Mammary epithelial cell (primary cell): Measurements from ENCODE around the gene KRTAP4-9.
"Not testable (repeated sequence)": the region's sequence is repeated elsewhere in the genome, so short reads cannot be mapped to it uniquely, and the experiment has no call there.

Source experiments
- EZH2 ChIP-seq: IDR thresholded peaks from 2 replicates; pipeline ENCODE4 v1.6.1; 2012; ENCODE audit warnings: low read length, inconsistent platforms, borderline replicate concordance
- TF ChIP-seq, protein P1 (sequence below), 2 donors: IDR thresholded peaks in 1 of 2; conservative IDR thresholded peaks in 1 of 2; 2 replicates each; pipeline ENCODE4 v1.5.1; 2011 to 2012; ENCODE audit warnings: inconsistent platforms in 2 of 2, low read length in 2 of 2, mild to moderate bottlenecking in 2 of 2, control low read depth in 1 of 2, low read depth in 1 of 2; ENCODE audit not compliant: insufficient read depth in 1 of 2; ENCODE audit errors: extremely low read depth in 1 of 2

DNA sequence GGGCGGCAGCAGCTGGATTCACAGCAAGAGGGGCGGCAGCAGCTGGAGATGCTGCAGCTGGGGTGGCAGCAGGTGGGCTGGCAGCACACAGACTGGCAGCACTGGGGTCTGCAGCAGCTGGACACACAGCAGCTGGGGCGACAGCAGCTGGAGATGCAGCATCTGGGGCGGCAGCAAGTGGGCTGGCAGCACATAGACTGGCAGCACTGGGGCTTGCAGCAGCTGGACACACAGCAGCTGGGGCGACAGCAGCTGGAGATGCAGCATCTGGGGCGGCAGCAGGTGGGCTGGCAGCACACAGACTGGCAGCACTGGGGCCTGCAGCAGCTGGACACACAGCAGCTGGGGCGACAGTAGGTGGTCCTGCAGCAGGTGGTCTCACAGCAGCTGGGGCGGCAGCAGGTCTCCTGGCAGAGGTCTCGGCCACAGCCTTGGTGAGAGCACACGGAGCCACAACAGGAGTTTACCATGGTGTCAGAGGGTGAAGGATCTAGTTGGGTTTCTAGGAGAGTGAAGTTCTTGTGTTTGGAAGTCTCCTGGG lies 12.7 kb downstream of the KRTAP4-9 start, which contains the start of gene KRTAP4-11:
- TF ChIP-seq, protein P1, sequence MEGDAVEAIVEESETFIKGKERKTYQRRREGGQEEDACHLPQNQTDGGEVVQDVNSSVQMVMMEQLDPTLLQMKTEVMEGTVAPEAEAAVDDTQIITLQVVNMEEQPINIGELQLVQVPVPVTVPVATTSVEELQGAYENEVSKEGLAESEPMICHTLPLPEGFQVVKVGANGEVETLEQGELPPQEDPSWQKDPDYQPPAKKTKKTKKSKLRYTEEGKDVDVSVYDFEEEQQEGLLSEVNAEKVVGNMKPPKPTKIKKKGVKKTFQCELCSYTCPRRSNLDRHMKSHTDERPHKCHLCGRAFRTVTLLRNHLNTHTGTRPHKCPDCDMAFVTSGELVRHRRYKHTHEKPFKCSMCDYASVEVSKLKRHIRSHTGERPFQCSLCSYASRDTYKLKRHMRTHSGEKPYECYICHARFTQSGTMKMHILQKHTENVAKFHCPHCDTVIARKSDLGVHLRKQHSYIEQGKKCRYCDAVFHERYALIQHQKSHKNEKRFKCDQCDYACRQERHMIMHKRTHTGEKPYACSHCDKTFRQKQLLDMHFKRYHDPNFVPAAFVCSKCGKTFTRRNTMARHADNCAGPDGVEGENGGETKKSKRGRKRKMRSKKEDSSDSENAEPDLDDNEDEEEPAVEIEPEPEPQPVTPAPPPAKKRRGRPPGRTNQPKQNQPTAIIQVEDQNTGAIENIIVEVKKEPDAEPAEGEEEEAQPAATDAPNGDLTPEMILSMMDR (conservative IDR thresholded peaks at IDR 0.05 in 1 of 2, IDR thresholded peaks at IDR 0.05 in 1 of 2; ENCODE audit: extremely low read depth in 1 of 2, insufficient read depth in 1 of 2, low read depth in 1 of 2, low read length in 2 of 2), result not testable (repeated sequence)
- TF ChIP-seq EZH2, result not testable (repeated sequence)
